Colonic mucosa (tissue), 4 donors: ENCODE measurements around the gene DND1. TPM values are rescaled to one million over a fixed set of nuclear protein-coding genes. Genes with fewer than 3 reads are reported as not detected.
"Not testable (repeated sequence)": the region's sequence is repeated elsewhere in the genome, so short reads cannot be mapped to it uniquely, and the experiment has no call there.

Experiments
- DNase-seq: peaks from one replicate; pipeline ENCODE4 v3.0.0-alpha.2; 2020
- H3K27ac ChIP-seq: fragments of 200-600 bp; one replicate; pipeline ENCODE4 v1.8.0; 2021
- H3K27me3 ChIP-seq: fragments of 200-600 bp; one replicate; pipeline ENCODE4 v1.8.0; 2021
- H3K36me3 ChIP-seq: fragments of 200-600 bp; one replicate; pipeline ENCODE4 v1.8.0; 2021
- H3K4me1 ChIP-seq: fragments of 200-600 bp; one replicate; pipeline ENCODE4 v1.8.0; 2021; ENCODE audit warnings: mild to moderate bottlenecking
- H3K4me3 ChIP-seq: fragments of 200-600 bp; one replicate; pipeline ENCODE4 v1.8.0; 2021
- H3K9ac ChIP-seq, 2 donors: one replicate each; pipeline ENCODE4 v1.7.0; 2013; ENCODE audit warnings: control low read depth in 2 of 2, low read depth in 2 of 2, low read length in 2 of 2
- H3K9me3 ChIP-seq: fragments of 200-600 bp; one replicate; pipeline ENCODE4 v1.8.0; 2021
- CTCF ChIP-seq: fragments of 200-600 bp; IDR thresholded peaks from one replicate; pipeline ENCODE4 v1.8.0; 2022; ENCODE audit warnings: antibody characterized with exemption, mild to moderate bottlenecking
- intact Hi-C: fragments of 100-400 bp; cut with DNase I; formaldehyde crosslinking; loops from one replicate; pipeline ENCODE4 v1.14.1; 2022
- total RNA-seq, 2 donors: library from RNA; stranded (reverse); fragmentation: NEBNext Ultra II Directional in 1 of 2; extraction: Animal tissue kit (Norgen Biotek cat#: 25700) in 1 of 2; gene quantifications; one replicate each; pipeline ENCODE4 v1.2.1, GENCODE V29; 2021
- donor health status: healthy.
- donor health status: DM: no; HTN: no; CAD: no.
- donor health status: DM: no; HTN: no; CAD: no.

Gene DND1
- total RNA-seq, 2 donors from 2014 or later: 0.16 to 0.89 TPM

DNA sequence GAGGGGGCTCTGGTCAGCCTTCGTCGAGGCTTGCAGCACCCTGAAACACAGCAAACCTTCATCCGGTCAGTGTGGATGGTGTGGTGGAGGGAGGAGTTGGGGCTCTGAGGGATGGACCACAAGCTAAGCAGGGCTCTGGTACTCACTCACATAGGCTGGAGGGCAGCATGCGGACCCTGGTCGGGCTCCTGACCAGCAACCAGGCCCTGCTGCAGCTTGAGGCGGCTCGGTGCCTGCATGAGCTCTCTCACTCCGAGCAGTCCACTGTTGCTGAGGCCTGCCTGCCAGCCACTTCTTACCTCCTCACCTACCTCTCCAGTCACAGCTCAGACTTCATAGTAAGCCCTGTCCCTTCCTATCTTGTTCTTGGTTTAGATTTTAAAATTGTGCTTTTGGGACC is 31.7 kb downstream of the DND1 start:
- no peak for DNase-seq
- H3K27ac ChIP-seq: no peak overlapping the region
- no peak overlapping the region for H3K9ac ChIP-seq

DNA sequence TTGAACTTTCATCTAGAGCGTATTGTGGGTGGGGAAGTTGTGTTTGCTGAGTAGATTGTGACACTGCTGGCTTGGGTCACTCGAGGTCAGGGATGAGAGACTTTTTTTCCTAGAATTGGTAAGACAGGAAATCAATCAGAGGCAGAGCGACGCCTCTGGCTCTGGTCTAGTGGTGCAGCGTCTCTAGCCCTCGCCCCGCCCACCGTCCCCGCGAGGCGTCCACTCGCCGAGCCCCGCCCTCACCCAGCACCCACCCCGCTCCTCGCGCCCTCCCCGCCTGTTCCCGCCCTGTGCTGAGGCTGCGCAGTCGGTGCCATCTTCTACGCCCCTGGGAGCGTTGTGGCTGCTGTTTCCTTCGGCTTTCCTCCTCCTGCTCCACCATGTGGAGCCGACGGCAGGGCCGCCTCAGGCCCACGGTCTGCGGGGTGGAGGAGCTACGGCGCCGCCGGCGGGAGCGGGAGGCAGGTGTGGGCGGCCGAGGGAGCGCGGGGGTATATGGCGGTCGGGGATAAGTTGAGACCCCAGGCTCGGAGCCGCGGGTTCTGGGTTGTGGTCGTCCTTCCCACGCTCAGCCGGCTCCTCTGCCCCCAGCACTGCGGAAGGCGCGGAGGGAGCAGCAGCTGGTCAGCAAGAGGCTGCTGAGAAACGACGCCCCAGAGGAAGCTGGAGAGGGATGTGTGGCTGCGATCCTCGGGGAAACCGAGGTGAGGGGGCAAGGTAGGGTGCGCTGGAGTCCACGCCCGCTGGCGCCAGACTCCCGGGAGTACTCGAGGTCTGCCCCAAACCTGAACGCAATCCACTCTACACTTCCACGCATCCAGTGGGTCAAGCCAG is 34.0 kb downstream of the DND1 start, which contains the start of gene TMCO6:
Gene TMCO6, plus strand, starts transcription at position 304 of the 834 bp plus-strand sequence. Its CDS starts 77 bp downstream, at position 381.
- DNase-seq: peak; percentile 99
- intact Hi-C loops: loop anchor here (5.0 kb wide), 1 partner anchor 267 kb away; no protein-coding TSS in a partner anchor
- Histone ChIP-seq H3K36me3 (no peaks in the 10 kb centered on the region), H3K4me1 (no peaks in the 10 kb centered on the region), H3K27me3 (no peaks in the 10 kb centered on the region), H3K27ac (peak within 1 kb of the TSS; percentile 95), H3K9ac (peak within 1 kb of the TSS; percentile 86 to 89), H3K4me3 (peak within 1 kb of the TSS; percentile 82), H3K9me3 (no peaks in the 10 kb centered on the region)
- peak; percentile 77 for TF ChIP-seq CTCF

More for the DNA sequence above, 31.7 kb downstream of the DND1 start:
- intact Hi-C loops: loop anchor here (2.0 to 10.0 kb wide), 2 partner anchors 53 to 77 kb away; partner anchors contain the start of genes APBB3, HARS1, HARS2 and SLC35A4
- Histone ChIP-seq H3K27me3 (no peaks in the 10 kb centered on the region), H3K4me3 (no peak overlapping the region), H3K4me1 (peaks cover 8% of the 10 kb centered on the region), H3K36me3 (peaks cover 10% of the 10 kb centered on the region), H3K9me3 (no peaks in the 10 kb centered on the region)
- TF ChIP-seq CTCF: no peak

- H3K27me3 ChIP-seq, H3K9me3 ChIP-seq, H3K4me1 ChIP-seq, H3K36me3 ChIP-seq, H3K9ac ChIP-seq: not testable (repeated sequence)
- Histone ChIP-seq H3K27ac (peak overlapping the region; percentile 95), H3K4me3 (peak overlapping the region; percentile 82)
- intact Hi-C loops: loop anchor here (5.0 kb wide), 1 partner anchor 267 kb away; no protein-coding TSS in a partner anchor
- peak; percentile 29 for DNase-seq
Measured at GRCh38 chr5:140638898-140639147, 34.6 kb downstream of the DND1 start.

GRCh38 chr5:140637371-140638100 is 35.8 kb downstream of the DND1 start:
- no peak for TF ChIP-seq CTCF
- H3K27me3 ChIP-seq: no peaks in the 10 kb centered on the region
- no peak overlapping the region for H3K4me3 ChIP-seq
- no peaks in the 10 kb centered on the region for H3K9me3 ChIP-seq
- intact Hi-C loops: loop anchor here (5.0 kb wide), 1 partner anchor 265 kb away; no protein-coding TSS in a partner anchor
- no peaks in the 10 kb centered on the region for H3K36me3 ChIP-seq
- H3K27ac ChIP-seq: no peak overlapping the region
- H3K4me1 ChIP-seq: no peaks in the 10 kb centered on the region
- no peak overlapping the region for H3K9ac ChIP-seq
- DNase-seq: no peak

DNA sequence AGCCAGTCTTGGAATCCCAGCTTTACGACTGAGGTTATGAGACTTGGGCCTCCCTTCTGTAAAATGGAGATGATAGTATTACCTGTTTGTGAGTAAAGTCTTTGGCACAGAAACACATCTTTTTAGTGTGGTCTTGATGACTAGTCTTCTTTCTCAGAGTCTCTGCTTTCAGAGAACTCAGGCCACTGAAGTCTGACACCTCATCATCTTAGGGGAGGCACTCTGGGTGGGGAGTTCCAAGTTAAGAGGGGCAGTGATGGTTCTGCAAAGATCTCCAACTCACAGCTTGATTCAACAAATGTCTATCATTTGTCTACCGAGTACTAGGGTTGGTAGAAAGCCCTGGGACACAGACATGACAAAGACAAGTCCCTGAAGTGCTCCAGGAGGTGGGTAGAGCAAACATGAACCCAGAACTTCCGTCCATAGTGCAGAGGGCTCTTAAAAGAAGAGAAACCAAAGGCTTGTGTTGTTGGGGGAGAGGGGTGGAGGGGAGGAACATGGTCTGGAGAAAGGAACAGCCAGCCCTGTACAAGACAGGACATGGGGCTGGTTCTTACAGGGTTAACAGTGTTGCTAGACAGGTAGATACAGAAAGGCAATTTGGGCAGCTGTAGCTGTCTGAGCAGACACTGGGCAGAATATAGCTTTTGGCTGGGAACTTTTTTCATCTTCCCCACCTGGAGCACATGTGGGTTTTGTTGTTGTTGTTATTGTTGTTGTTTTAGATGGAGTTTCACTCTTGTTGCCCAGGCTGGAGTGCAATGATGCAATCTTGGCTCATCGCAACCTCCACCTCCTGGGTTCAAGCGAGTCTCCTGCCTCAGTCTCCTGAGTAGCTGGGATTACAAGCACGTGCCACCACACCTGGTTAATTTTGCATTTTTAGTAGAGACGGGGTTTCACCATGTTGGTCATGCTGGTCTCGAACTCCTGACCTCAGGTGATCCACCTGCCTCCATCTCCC is 37.8 kb downstream of the DND1 start:
- no peak for DNase-seq
- intact Hi-C loops: loop anchor here (5.0 kb wide), 1 partner anchor 263 kb away; no protein-coding TSS in a partner anchor
- H3K4me1 ChIP-seq: peaks cover 4% of the 10 kb centered on the region
- no peak overlapping the region for H3K4me3 ChIP-seq
- H3K9me3 ChIP-seq: no peaks in the 10 kb centered on the region
- H3K27ac ChIP-seq: no peak overlapping the region
- H3K27me3 ChIP-seq: no peaks in the 10 kb centered on the region
- H3K36me3 ChIP-seq: no peaks in the 10 kb centered on the region
- peak; percentile 13 for TF ChIP-seq CTCF
- no peak overlapping the region for H3K9ac ChIP-seq
